ENCODE results near the gene PEX13. TPM values are rescaled to one million over a fixed set of nuclear protein-coding genes. Genes with fewer than 3 reads are reported as not detected.

PEX13 gene, protein sequence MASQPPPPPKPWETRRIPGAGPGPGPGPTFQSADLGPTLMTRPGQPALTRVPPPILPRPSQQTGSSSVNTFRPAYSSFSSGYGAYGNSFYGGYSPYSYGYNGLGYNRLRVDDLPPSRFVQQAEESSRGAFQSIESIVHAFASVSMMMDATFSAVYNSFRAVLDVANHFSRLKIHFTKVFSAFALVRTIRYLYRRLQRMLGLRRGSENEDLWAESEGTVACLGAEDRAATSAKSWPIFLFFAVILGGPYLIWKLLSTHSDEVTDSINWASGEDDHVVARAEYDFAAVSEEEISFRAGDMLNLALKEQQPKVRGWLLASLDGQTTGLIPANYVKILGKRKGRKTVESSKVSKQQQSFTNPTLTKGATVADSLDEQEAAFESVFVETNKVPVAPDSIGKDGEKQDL
- total RNA-seq (2012; rRNA removed) (33.3 and 34.8 TPM in 2 replicates), polyA plus RNA-seq (2012; rRNA removed) (11.4 and 12.1 TPM in 2 replicates), Bru-seq, nascent RNA (percentile 85 among the genes with signal in this experiment), BruChase-seq, experiment 1, labeled RNA remaining after a 6-hour chase (percentile 85 among the genes with signal in this experiment), BruChase-seq, experiment 2, labeled RNA remaining after a 2-hour chase (percentile 86 among the genes with signal in this experiment)
- polyA plus RNA-seq (2012; cell fraction: cytosol; rRNA removed), result 6.3 and 15.1 TPM in 2 replicates
- polyA plus RNA-seq (2012; cell fraction: nucleus; rRNA removed; ENCODE audit: low replicate concordance), result 4.4 and 6.6 TPM in 2 replicates
- long read RNA-seq, full-length matches to known transcripts, result 9 of 12 reads
- long read RNA-seq, partial matches to known transcripts, result 1 of 12 reads
- long read RNA-seq, other reads (novel, unspliced or antisense), result 2 of 12 reads

- Histone ChIP-seq H3K9ac (ENCODE audit: low read depth, low read length) (peak within 1 kb of the TSS; percentile 76), H3K9me3 (ENCODE audit: control insufficient read depth, insufficient read depth, low read length) (no peaks in the 10 kb centered on the region), H3K79me1 (ENCODE audit: low read depth in 1 of 2, low read length in 2 of 2) (peaks cover 14 to 31% of the 10 kb centered on the region in 2 experiments), H2BK120ac (ENCODE audit: low read depth, low read length) (peak within 1 kb of the TSS; percentile 79), H3K23ac (ENCODE audit: low read depth, low read length) (peak within 1 kb of the TSS; percentile 89), H2BK15ac (ENCODE audit: low read depth, low read length) (peak within 1 kb of the TSS; percentile 90; the same call in 2 of the 3 replicates), H3K18ac (ENCODE audit: low read depth, low read length) (peak within 1 kb of the TSS; percentile 83), H4K5ac (ENCODE audit: low read depth, low read length) (peak within 1 kb of the TSS; percentile 72), H3K9me1 (ENCODE audit: insufficient read depth, low read length) (no peaks in the 10 kb centered on the region; the same call in 1 of the 2 replicates), H3K36me3 (ENCODE audit: control insufficient read depth, insufficient read depth, low read length) (peaks cover 4% of the 10 kb centered on the region; the same call in 1 of the 2 replicates), H4K8ac (ENCODE audit: low read depth in 2 of 2, low read length in 2 of 2) (peak within 1 kb of the TSS; percentile 88 to 97), H3K4me3 (ENCODE audit: insufficient read depth, low read depth, low read length) (peak within 1 kb of the TSS; percentile 66), H3K56ac (ENCODE audit: extremely low read depth, insufficient read depth, low read length) (peak within 1 kb of the TSS; percentile 92), H2AK9ac (replicated peaks; ENCODE audit: low read depth, low read length, poor library complexity) (peak within 1 kb of the TSS; percentile 71), H3K27me3 (ENCODE audit: control insufficient read depth, insufficient read depth, low read length) (no peaks in the 10 kb centered on the region), H3K27ac (ENCODE audit: insufficient read depth, low read length) (peak within 1 kb of the TSS; percentile 83), H3K4me2 (ENCODE audit: low read depth, low read length) (peak within 1 kb of the TSS; percentile 83), H4K20me1 (ENCODE audit: insufficient read depth, low read length) (peaks cover 9% of the 10 kb centered on the region), H3K4me1 (ENCODE audit: control insufficient read depth, insufficient read depth, low read length) (no peaks in the 10 kb centered on the region; the same call in 1 of the 2 replicates), H2BK20ac (ENCODE audit: low read depth, low read length) (peak within 1 kb of the TSS; percentile 45; the same call in 1 of the 2 replicates), H2BK5ac (ENCODE audit: low read depth, low read length, poor library complexity, severe bottlenecking) (peak within 1 kb of the TSS; percentile 92), H2AK5ac (ENCODE audit: low read depth, low read length) (peak within 1 kb of the TSS; percentile 37), H3K4ac (ENCODE audit: low read depth, low read length) (peak within 1 kb of the TSS; percentile 81), H3K14ac (replicated peaks; ENCODE audit: low read depth, low read length) (peak within 1 kb of the TSS; percentile 87), H4K91ac (ENCODE audit: insufficient read depth, low read depth, low read length) (peak within 1 kb of the TSS; percentile 97), H2AFZ (replicated peaks; ENCODE audit: low read length, poor library complexity) (peak within 1 kb of the TSS; percentile 95)
- ATAC-seq (ENCODE audit: low read depth) (peak; percentile 97), DNase-seq (peak; percentile 69)
- 5% methylated on average over 4 of the region's 39 CpGs; no CpG with 5 or more reads in 1 of the 2 experiments for WGBS, 2 experiments (ENCODE audit: extremely low coverage in 2 of 2, insufficient read length in 1 of 2)
- in situ Hi-C loops (cut with MboI; ENCODE audit: low sequenced_read_pairs) (no loop called here), intact Hi-C loops (cut with micrococcal nuclease) (loop anchor here (2.0 kb wide), 1 partner anchor 135 kb away; no protein-coding TSS in a partner anchor), dilution Hi-C loops (cut with HindIII; ENCODE audit: low sequenced_read_pairs, unreplicated experiment) (no loop called here)
- CTCF ChIA-PET, result interaction anchor here (0.6 kb wide), 1 partner anchor 309 kb away, joined by 4 read pairs; no protein-coding TSS in a partner anchor
- POLR2A ChIA-PET (ENCODE audit: unreplicated experiment), result interaction anchor here (0.5 kb wide), 1 partner anchor 865 kb away, joined by 4 read pairs; no protein-coding TSS in a partner anchor
- BruUV-seq (replicated peaks), result no TSS peak
- TF ChIP-seq, protein P1, sequence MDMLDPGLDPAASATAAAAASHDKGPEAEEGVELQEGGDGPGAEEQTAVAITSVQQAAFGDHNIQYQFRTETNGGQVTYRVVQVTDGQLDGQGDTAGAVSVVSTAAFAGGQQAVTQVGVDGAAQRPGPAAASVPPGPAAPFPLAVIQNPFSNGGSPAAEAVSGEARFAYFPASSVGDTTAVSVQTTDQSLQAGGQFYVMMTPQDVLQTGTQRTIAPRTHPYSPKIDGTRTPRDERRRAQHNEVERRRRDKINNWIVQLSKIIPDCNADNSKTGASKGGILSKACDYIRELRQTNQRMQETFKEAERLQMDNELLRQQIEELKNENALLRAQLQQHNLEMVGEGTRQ (IDR thresholded peaks at IDR 0.05; ENCODE audit: low read depth, low read length), result no peak
- TF ChIP-seq MAZ (IDR thresholded peaks at IDR 0.05; ENCODE audit: borderline replicate concordance, low read depth, low read length) (0 out of 2 replicates have a peak, but pooled peaks have one; percentile 6), CTCF (conservative IDR thresholded peaks at IDR 0.05; ENCODE audit: low read depth, low read length) (no peak), RFX5 (IDR thresholded peaks at IDR 0.05; ENCODE audit: low read depth, low read length) (no peak), ELK1 (IDR thresholded peaks at IDR 0.05; ENCODE audit: borderline replicate concordance, low read depth, low read length) (no peak), BHLHE40 (IDR thresholded peaks at IDR 0.05; ENCODE audit: low read depth, low read length) (no peak), NFE2L2 (IDR thresholded peaks at IDR 0.05; ENCODE audit: low read depth, low read length) (no peak), POLR2A (IDR thresholded peaks at IDR 0.05; ENCODE audit: low read depth, low read length) (peak; percentile 59; the same call in 1 of the 2 replicates), CEBPB (IDR thresholded peaks at IDR 0.05; ENCODE audit: low read depth, low read length) (peak; percentile 90)
Measured at GRCh38 chr2:61017556-61018317, at the start of gene PEX13, which contains the start of gene PUS10. Gene PEX13 (plus strand): TSS chr2:61017720. CDS start chr2:61017760, 40 bp downstream. Gene PUS10 (minus strand): TSS chr2:61018255. CDS start chr2:61011890, 6,365 bp downstream.
